Skeletal muscle tissue (tissue), 4 donors: Measurements from ENCODE around the gene PUS10. TPM values are rescaled to one million over a fixed set of nuclear protein-coding genes. Genes with fewer than 3 reads are reported as not detected.
"Not testable (repeated sequence)": the region's sequence is repeated elsewhere in the genome, so short reads cannot be mapped to it uniquely, and the experiment has no call there.

Source experiments
- H3K27ac ChIP-seq: one replicate; pipeline ENCODE4 v1.7.0; 2013; ENCODE audit warnings: mild to moderate bottlenecking, low read depth, low read length, inconsistent platforms
- H3K27me3 ChIP-seq, 3 donors: one replicate each; pipeline ENCODE4 v1.7.0; 2013; ENCODE audit warnings: low read length in 3 of 3; ENCODE audit not compliant: control insufficient read depth in 3 of 3, insufficient read depth in 3 of 3
- H3K36me3 ChIP-seq, 3 donors: one replicate each; pipeline ENCODE4 v1.7.0; 2013; ENCODE audit warnings: low read length in 3 of 3; ENCODE audit not compliant: control insufficient read depth in 3 of 3, insufficient read depth in 3 of 3
- H3K4me1 ChIP-seq, 3 donors: one replicate each; pipeline ENCODE4 v1.7.0; 2013; ENCODE audit warnings: low read length in 3 of 3, mild to moderate bottlenecking in 3 of 3; ENCODE audit not compliant: control insufficient read depth in 3 of 3, insufficient read depth in 3 of 3
- H3K4me3 ChIP-seq, 3 donors: one replicate each; pipeline ENCODE4 v1.7.0; 2013; ENCODE audit warnings: low read length in 3 of 3
- H3K9ac ChIP-seq, 3 donors: one replicate each; pipeline ENCODE4 v1.7.0; 2013; ENCODE audit warnings: low read length in 3 of 3, mild to moderate bottlenecking in 3 of 3, moderate library complexity in 2 of 3, low read depth in 1 of 3
- H3K9me3 ChIP-seq, 3 donors: one replicate each; pipeline ENCODE4 v1.7.0; 2013; ENCODE audit warnings: low read length in 3 of 3; ENCODE audit not compliant: control insufficient read depth in 3 of 3
- total RNA-seq: library from RNA; depleted of rRNA; stranded (reverse); fragments of >200 nt; gene quantifications from one replicate; pipeline ENCODE4 v1.2.3, GENCODE V29; 2014
- donor health status: Osteomylitis.

The PUS10 gene
- total RNA-seq, 1 donor from 2014 or later = 4.7 TPM

- no peak overlapping the region for H3K27ac ChIP-seq
- H3K4me1 ChIP-seq = peaks cover 6 to 15% (median 14%) of the 10 kb centered on the region in 3 donors
Observed at GRCh38 chr2:61014763-61015162, 3.3 kb downstream of the PUS10 start.

GRCh38 chr2:61013382-61013781 lies 4.7 kb downstream of the PUS10 start:
- no peaks in the 10 kb centered on the region for H3K27me3 ChIP-seq
- no peak overlapping the region for H3K9ac ChIP-seq
- H3K36me3 ChIP-seq = peaks cover 0 to 6% (median 3%) of the 10 kb centered on the region in 3 donors
- no peak overlapping the region for H3K4me3 ChIP-seq
- H3K9me3 ChIP-seq = no peaks in the 10 kb centered on the region
- peaks cover 2 to 10% (median 9%) of the 10 kb centered on the region in 3 donors for H3K4me1 ChIP-seq
- no peak overlapping the region for H3K27ac ChIP-seq

More at GRCh38 chr2:61014763-61015162, 3.3 kb downstream of the PUS10 start:
- H3K27me3 ChIP-seq = no peaks in the 10 kb centered on the region
- H3K9me3 ChIP-seq = no peaks in the 10 kb centered on the region
- H3K9ac ChIP-seq = no peak overlapping the region
- H3K4me3 ChIP-seq = no peak overlapping the region
- H3K36me3 ChIP-seq = peaks cover 0 to 3% (median 0%) of the 10 kb centered on the region in 3 donors

GRCh38 chr2:61012303-61012702 lies 5.8 kb downstream of the PUS10 start:
- not testable (repeated sequence) for H3K27me3 ChIP-seq, H3K4me1 ChIP-seq, H3K36me3 ChIP-seq, H3K9me3 ChIP-seq, H3K4me3 ChIP-seq
- peak overlapping the region; percentile 4 for H3K27ac ChIP-seq
- H3K9ac ChIP-seq = peak overlapping the region in 1 of 3 donors; percentile 11

- no peaks in the 10 kb centered on the region for H3K9me3 ChIP-seq
- no peaks in the 10 kb centered on the region for H3K27me3 ChIP-seq
- peak overlapping the region; percentile 4 for H3K27ac ChIP-seq
- peaks cover 2 to 5% (median 5%) of the 10 kb centered on the region in 3 donors for H3K4me1 ChIP-seq
- no peak overlapping the region for H3K9ac ChIP-seq
- peaks cover 0 to 9% (median 0%) of the 10 kb centered on the region in 3 donors for H3K36me3 ChIP-seq
- no peak overlapping the region for H3K4me3 ChIP-seq
Observed at GRCh38 chr2:61011678-61012077, 6.4 kb downstream of the PUS10 start.

- H3K36me3 ChIP-seq = peaks cover 0 to 9% (median 0%) of the 10 kb centered on the region in 3 donors
- H3K4me3 ChIP-seq = no peak overlapping the region
- H3K27me3 ChIP-seq = no peaks in the 10 kb centered on the region
- no peaks in the 10 kb centered on the region for H3K9me3 ChIP-seq
- H3K4me1 ChIP-seq = no peaks in the 10 kb centered on the region
- H3K27ac ChIP-seq = no peak overlapping the region
- H3K9ac ChIP-seq = no peak overlapping the region
Observed at GRCh38 chr2:61009355-61009754, 8.7 kb downstream of the PUS10 start.

- Histone ChIP-seq H3K9me3 (no peaks in the 10 kb centered on the region), H3K4me3 (no peak overlapping the region), H3K4me1 (no peaks in the 10 kb centered on the region), H3K27me3 (no peaks in the 10 kb centered on the region), H3K9ac (no peak overlapping the region), H3K36me3 (peaks cover 0 to 9% (median 0%) of the 10 kb centered on the region in 3 donors), H3K27ac (no peak overlapping the region)
Observed at GRCh38 chr2:61006486-61007105, 11.5 kb downstream of the PUS10 start.

- H3K36me3 ChIP-seq = peaks cover 0 to 9% (median 0%) of the 10 kb centered on the region in 3 donors
- no peak overlapping the region for H3K27ac ChIP-seq
- no peaks in the 10 kb centered on the region for H3K9me3 ChIP-seq
- H3K27me3 ChIP-seq = no peaks in the 10 kb centered on the region
- no peak overlapping the region for H3K9ac ChIP-seq
- no peaks in the 10 kb centered on the region for H3K4me1 ChIP-seq
- H3K4me3 ChIP-seq = no peak overlapping the region
Observed at GRCh38 chr2:61005736-61006135, 12.3 kb downstream of the PUS10 start.

GRCh38 chr2:60998628-60999545 lies 19.2 kb downstream of the PUS10 start:
- Histone ChIP-seq H3K9me3 (no peaks in the 10 kb centered on the region), H3K36me3 (no peaks in the 10 kb centered on the region), H3K4me3 (no peak overlapping the region), H3K4me1 (peaks cover 0 to 4% (median 0%) of the 10 kb centered on the region in 3 donors), H3K9ac (no peak overlapping the region), H3K27me3 (no peaks in the 10 kb centered on the region), H3K27ac (no peak overlapping the region)

- Histone ChIP-seq H3K36me3 (no peaks in the 10 kb centered on the region), H3K4me1 (no peaks in the 10 kb centered on the region), H3K4me3 (no peak overlapping the region), H3K9ac (no peak overlapping the region), H3K27ac (no peak overlapping the region), H3K9me3 (peaks cover 0 to 4% (median 0%) of the 10 kb centered on the region in 3 donors), H3K27me3 (no peaks in the 10 kb centered on the region)
Observed at GRCh38 chr2:60994131-60994530, 23.9 kb downstream of the PUS10 start.

GRCh38 chr2:60992985-60993392 lies 25.1 kb downstream of the PUS10 start:
- Histone ChIP-seq H3K4me3 (no peak overlapping the region), H3K9me3 (peaks cover 0 to 4% (median 0%) of the 10 kb centered on the region in 3 donors), H3K27ac (no peak overlapping the region), H3K36me3 (no peaks in the 10 kb centered on the region), H3K9ac (no peak overlapping the region), H3K4me1 (no peaks in the 10 kb centered on the region), H3K27me3 (no peaks in the 10 kb centered on the region)
